NT2/D1 (cell line): ENCODE measurements around the gene H2AZ2.
"Not testable (repeated sequence)": the region's sequence is repeated elsewhere in the genome, so short reads cannot be mapped to it uniquely, and the experiment has no call there.

Experiments used
- DNase-seq: peaks from one replicate; pipeline ENCODE4 v3.0.0-alpha.2; 2011; ENCODE audit warnings: low read depth, low spot score
- H3K27me3 ChIP-seq: 2 replicates; pipeline ENCODE4 v1.6.0; 2011; ENCODE audit warnings: mild to moderate bottlenecking; ENCODE audit not compliant: insufficient read length, insufficient read depth
- H3K36me3 ChIP-seq: 2 replicates; pipeline ENCODE4 v1.6.1; 2011; ENCODE audit warnings: mild to moderate bottlenecking, low read length, mixed read lengths; ENCODE audit not compliant: insufficient read depth, insufficient read length
- H3K4me1 ChIP-seq: 2 replicates; pipeline ENCODE4 v1.5.1; 2011; ENCODE audit not compliant: insufficient read depth, insufficient read length
- H3K4me3 ChIP-seq: 2 replicates; pipeline ENCODE4 v1.5.1; 2011; ENCODE audit warnings: low read depth; ENCODE audit not compliant: insufficient read length
- H3K9ac ChIP-seq: 2 replicates; pipeline ENCODE4 v1.6.0; 2011; ENCODE audit warnings: low read depth; ENCODE audit not compliant: insufficient read length
- H3K9me3 ChIP-seq: 2 replicates; pipeline ENCODE4 v1.5.1; 2011; ENCODE audit warnings: mild to moderate bottlenecking, low read length; ENCODE audit not compliant: insufficient read depth
- SUZ12 ChIP-seq: IDR thresholded peaks from 2 replicates; pipeline ENCODE4 v1.6.1; 2011; ENCODE audit not compliant: insufficient read length, insufficient read depth; ENCODE audit errors: extremely low read depth
- YY1 ChIP-seq: IDR thresholded peaks from 2 replicates; pipeline ENCODE4 v1.6.1; 2011; ENCODE audit not compliant: insufficient read length, insufficient read depth
- ZNF274 ChIP-seq: IDR thresholded peaks from 2 replicates; pipeline ENCODE4 v1.6.1; 2011; ENCODE audit warnings: mild to moderate bottlenecking, low read depth, low read length

Gene H2AZ2

GRCh38 chr7:44787041-44787440, 60.8 kb downstream of the H2AZ2 start:
- H3K4me3 ChIP-seq = no peak overlapping the region
- no peak overlapping the region for H3K9ac ChIP-seq
- no peak for DNase-seq
- H3K4me1 ChIP-seq = no peaks in the 10 kb centered on the region
- H3K27me3 ChIP-seq = no peaks in the 10 kb centered on the region
- TF ChIP-seq SUZ12 = no peak
- no peak for TF ChIP-seq ZNF274
- no peak for TF ChIP-seq YY1
- H3K36me3 ChIP-seq = no peaks in the 10 kb centered on the region
- H3K9me3 ChIP-seq = peaks cover 6% of the 10 kb centered on the region; the same call in 1 of the 2 replicates

- not testable (repeated sequence) for H3K9ac ChIP-seq, H3K9me3 ChIP-seq, DNase-seq, H3K27me3 ChIP-seq, H3K4me1 ChIP-seq, H3K4me3 ChIP-seq, H3K36me3 ChIP-seq
Observed at GRCh38 chr7:44785218-44785617, 62.7 kb downstream of the H2AZ2 start.

- TF ChIP-seq ZNF274 = no peak
- no peak for TF ChIP-seq YY1
- no peak for TF ChIP-seq SUZ12
- Histone ChIP-seq H3K9ac (no peak overlapping the region), H3K4me3 (no peak overlapping the region), H3K4me1 (no peaks in the 10 kb centered on the region), H3K9me3 (peaks cover 6% of the 10 kb centered on the region; the same call in 1 of the 2 replicates), H3K36me3 (no peaks in the 10 kb centered on the region), H3K27me3 (no peaks in the 10 kb centered on the region)
- DNase-seq = no peak
Observed at GRCh38 chr7:44784364-44784763, 63.5 kb downstream of the H2AZ2 start.

GRCh38 chr7:44783407-44783806, 64.5 kb downstream of the H2AZ2 start:
- Histone ChIP-seq H3K9me3 (peaks cover 6% of the 10 kb centered on the region; the same call in 1 of the 2 replicates), H3K4me1 (no peaks in the 10 kb centered on the region), H3K4me3 (no peak overlapping the region), H3K36me3 (no peaks in the 10 kb centered on the region), H3K27me3 (no peaks in the 10 kb centered on the region), H3K9ac (no peak overlapping the region)
- no peak for DNase-seq
- TF ChIP-seq YY1 (no peak), ZNF274 (no peak), SUZ12 (no peak)

DNA sequence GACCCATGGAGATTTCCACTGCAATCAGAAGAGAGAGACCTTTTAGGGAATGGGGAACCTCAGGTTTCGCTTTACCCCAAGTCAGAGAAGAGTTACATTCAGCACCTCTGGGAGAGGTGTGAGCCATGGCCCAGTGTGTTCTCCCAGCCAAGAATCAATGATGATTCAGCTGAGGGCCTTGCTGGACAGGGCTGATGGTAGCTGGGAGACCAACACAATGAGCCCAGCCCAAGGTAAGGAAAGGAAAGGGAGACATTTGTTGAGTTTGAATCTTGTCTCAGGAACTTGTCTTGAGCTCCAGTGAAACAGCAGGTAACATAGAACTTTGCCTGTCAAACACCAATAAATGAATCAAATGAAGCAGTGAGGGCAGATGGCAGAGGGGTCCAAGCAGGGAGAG, 65.4 kb downstream of the H2AZ2 start:
- Histone ChIP-seq H3K4me1 (no peaks in the 10 kb centered on the region), H3K9me3 (peaks cover 6% of the 10 kb centered on the region; the same call in 1 of the 2 replicates), H3K9ac (no peak overlapping the region), H3K4me3 (no peak overlapping the region), H3K36me3 (no peaks in the 10 kb centered on the region), H3K27me3 (no peaks in the 10 kb centered on the region)
- TF ChIP-seq SUZ12 (no peak), ZNF274 (no peak), YY1 (no peak)
- no peak for DNase-seq
